Measurements from ENCODE around the gene ALPK3. TPM values are rescaled to one million over a fixed set of nuclear protein-coding genes. Genes with fewer than 3 reads are reported as not detected.

ALPK3 gene
- polyA plus RNA-seq, 1 donor from 2014 or later: not detected

DNA sequence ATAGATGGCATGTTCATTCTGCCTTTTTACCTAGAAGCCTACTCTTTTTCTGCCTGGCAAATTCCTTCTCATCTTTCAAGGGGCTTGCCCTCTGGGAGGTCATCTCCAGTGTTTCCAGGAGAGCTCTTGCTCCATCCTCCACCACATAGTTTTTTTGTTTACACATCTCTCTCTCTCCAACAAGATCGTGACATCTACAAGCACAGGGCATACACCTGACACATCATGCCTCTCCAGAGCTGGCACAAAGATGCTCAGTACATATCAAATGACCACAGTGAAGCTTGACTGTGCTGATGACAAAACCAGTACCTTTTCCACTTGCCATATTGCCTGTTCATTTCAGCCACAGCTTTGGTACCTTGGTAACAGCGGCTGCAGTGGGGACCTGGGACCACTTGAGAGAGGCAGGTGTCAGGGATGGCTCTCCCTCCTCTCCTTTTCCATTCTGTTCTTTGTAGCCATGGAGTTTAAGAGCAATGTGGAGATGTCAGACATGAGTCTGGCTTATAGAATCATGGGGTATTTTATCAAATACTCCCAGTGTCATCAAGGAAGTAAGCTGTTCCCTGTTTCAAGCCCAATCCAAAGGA is 15.4 kb downstream of the ALPK3 start:
- H3K9ac ChIP-seq (ENCODE audit: low read length): no peak overlapping the region
- H3K9me3 ChIP-seq (ENCODE audit: low read length): no peaks in the 10 kb centered on the region
- H3K4me2 ChIP-seq (ENCODE audit: low read length): no peak overlapping the region
- no peaks in the 10 kb centered on the region for H3F3A ChIP-seq (ENCODE audit: insufficient read depth, low read length, poor library complexity, severe bottlenecking)
- H3K36me3 ChIP-seq (ENCODE audit: insufficient read depth, low read length): no peaks in the 10 kb centered on the region
- no peaks in the 10 kb centered on the region for H3K27me3 ChIP-seq (ENCODE audit: insufficient read depth, low read depth, low read length)
- H3K4me3 ChIP-seq (ENCODE audit: low read length): no peak overlapping the region
- H2AFZ ChIP-seq (ENCODE audit: low read depth, low read length): no peak overlapping the region
- no peaks in the 10 kb centered on the region for H3K9me2 ChIP-seq (ENCODE audit: insufficient read depth, low read length)
- TF ChIP-seq SMC3 (conservative IDR thresholded peaks at IDR 0.05; ENCODE audit: poor library complexity) (no peak), MXI1 (conservative IDR thresholded peaks at IDR 0.05; ENCODE audit: poor library complexity, severe bottlenecking) (no peak), POLR2AphosphoS5 (IDR thresholded peaks at IDR 0.05) (no peak), RAD21 (conservative IDR thresholded peaks at IDR 0.05) (no peak), EZH2 (IDR thresholded peaks at IDR 0.05; ENCODE audit: borderline replicate concordance, insufficient read depth, low read length, poor library complexity, severe bottlenecking) (no peak), EP300 (conservative IDR thresholded peaks at IDR 0.05; ENCODE audit: poor library complexity, severe bottlenecking) (no peak), TAF1 (IDR thresholded peaks at IDR 0.05; ENCODE audit: low read depth) (no peak)
- TF ChIP-seq, protein P1, sequence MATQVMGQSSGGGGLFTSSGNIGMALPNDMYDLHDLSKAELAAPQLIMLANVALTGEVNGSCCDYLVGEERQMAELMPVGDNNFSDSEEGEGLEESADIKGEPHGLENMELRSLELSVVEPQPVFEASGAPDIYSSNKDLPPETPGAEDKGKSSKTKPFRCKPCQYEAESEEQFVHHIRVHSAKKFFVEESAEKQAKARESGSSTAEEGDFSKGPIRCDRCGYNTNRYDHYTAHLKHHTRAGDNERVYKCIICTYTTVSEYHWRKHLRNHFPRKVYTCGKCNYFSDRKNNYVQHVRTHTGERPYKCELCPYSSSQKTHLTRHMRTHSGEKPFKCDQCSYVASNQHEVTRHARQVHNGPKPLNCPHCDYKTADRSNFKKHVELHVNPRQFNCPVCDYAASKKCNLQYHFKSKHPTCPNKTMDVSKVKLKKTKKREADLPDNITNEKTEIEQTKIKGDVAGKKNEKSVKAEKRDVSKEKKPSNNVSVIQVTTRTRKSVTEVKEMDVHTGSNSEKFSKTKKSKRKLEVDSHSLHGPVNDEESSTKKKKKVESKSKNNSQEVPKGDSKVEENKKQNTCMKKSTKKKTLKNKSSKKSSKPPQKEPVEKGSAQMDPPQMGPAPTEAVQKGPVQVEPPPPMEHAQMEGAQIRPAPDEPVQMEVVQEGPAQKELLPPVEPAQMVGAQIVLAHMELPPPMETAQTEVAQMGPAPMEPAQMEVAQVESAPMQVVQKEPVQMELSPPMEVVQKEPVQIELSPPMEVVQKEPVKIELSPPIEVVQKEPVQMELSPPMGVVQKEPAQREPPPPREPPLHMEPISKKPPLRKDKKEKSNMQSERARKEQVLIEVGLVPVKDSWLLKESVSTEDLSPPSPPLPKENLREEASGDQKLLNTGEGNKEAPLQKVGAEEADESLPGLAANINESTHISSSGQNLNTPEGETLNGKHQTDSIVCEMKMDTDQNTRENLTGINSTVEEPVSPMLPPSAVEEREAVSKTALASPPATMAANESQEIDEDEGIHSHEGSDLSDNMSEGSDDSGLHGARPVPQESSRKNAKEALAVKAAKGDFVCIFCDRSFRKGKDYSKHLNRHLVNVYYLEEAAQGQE (IDR thresholded peaks at IDR 0.05; ENCODE audit: borderline replicate concordance): no peak
- TF ChIP-seq, protein P2, sequence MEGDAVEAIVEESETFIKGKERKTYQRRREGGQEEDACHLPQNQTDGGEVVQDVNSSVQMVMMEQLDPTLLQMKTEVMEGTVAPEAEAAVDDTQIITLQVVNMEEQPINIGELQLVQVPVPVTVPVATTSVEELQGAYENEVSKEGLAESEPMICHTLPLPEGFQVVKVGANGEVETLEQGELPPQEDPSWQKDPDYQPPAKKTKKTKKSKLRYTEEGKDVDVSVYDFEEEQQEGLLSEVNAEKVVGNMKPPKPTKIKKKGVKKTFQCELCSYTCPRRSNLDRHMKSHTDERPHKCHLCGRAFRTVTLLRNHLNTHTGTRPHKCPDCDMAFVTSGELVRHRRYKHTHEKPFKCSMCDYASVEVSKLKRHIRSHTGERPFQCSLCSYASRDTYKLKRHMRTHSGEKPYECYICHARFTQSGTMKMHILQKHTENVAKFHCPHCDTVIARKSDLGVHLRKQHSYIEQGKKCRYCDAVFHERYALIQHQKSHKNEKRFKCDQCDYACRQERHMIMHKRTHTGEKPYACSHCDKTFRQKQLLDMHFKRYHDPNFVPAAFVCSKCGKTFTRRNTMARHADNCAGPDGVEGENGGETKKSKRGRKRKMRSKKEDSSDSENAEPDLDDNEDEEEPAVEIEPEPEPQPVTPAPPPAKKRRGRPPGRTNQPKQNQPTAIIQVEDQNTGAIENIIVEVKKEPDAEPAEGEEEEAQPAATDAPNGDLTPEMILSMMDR (IDR thresholded peaks at IDR 0.05; ENCODE audit: poor library complexity, severe bottlenecking): no peak
- H4K20me1 ChIP-seq (ENCODE audit: insufficient read depth): no peaks in the 10 kb centered on the region
- H3K79me2 ChIP-seq (replicated peaks; ENCODE audit: insufficient read depth, low read length): no peaks in the 10 kb centered on the region
- H3K27ac ChIP-seq (ENCODE audit: low read length): no peak overlapping the region

DNA sequence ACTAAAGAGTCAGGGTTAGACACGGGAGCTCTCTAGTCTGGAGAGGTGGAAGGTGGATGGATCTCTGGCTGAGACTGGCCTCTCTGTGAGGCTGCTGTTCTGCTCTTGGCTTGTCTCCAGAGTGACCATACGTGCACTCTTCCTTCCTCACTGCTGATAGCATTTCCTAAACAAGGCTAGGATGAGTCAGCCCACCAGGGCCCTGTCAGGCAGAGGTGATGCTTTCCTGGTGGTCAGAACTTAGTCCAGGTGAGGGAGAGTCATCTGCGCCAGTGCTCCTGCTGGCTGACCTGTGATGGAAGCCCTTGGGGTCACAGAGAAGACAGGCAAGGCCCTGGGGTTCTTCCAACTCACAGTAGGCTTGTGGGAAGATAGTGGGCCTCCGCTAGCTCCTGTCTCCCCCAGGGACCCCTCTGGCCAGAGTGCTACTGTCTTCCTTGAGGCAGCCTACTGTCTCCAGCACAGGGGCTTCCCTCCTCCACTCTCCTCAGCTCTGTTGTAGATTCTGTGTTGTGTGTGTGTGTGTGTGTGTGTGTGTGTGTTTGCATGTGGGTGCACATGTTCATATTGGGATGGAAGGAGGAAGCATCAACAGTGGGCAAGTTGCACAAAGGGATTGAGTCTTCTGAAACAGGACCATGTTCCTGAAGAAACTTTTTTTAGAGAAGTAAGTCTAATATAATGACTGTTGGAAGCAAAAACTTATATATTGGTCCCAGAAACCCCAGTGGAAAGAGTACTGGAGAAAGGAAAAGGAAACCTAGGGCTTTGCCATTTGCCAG is 16.5 kb downstream of the ALPK3 start:
- Histone ChIP-seq H4K20me1 (ENCODE audit: insufficient read depth) (no peaks in the 10 kb centered on the region), H3F3A (ENCODE audit: insufficient read depth, low read length, poor library complexity, severe bottlenecking) (no peaks in the 10 kb centered on the region), H3K9me2 (ENCODE audit: insufficient read depth, low read length) (no peaks in the 10 kb centered on the region), H3K9me3 (ENCODE audit: low read length) (no peaks in the 10 kb centered on the region), H3K9ac (ENCODE audit: low read length) (no peak overlapping the region), H3K4me3 (ENCODE audit: low read length) (no peak overlapping the region), H3K27me3 (ENCODE audit: insufficient read depth, low read depth, low read length) (no peaks in the 10 kb centered on the region), H3K4me2 (ENCODE audit: low read length) (no peak overlapping the region), H2AFZ (ENCODE audit: low read depth, low read length) (no peak overlapping the region), H3K79me2 (replicated peaks; ENCODE audit: insufficient read depth, low read length) (no peaks in the 10 kb centered on the region), H3K27ac (ENCODE audit: low read length) (no peak overlapping the region), H3K36me3 (ENCODE audit: insufficient read depth, low read length) (no peaks in the 10 kb centered on the region)
- TF ChIP-seq TAF1 (IDR thresholded peaks at IDR 0.05; ENCODE audit: low read depth) (no peak), POLR2AphosphoS5 (IDR thresholded peaks at IDR 0.05) (no peak), SMC3 (conservative IDR thresholded peaks at IDR 0.05; ENCODE audit: poor library complexity) (no peak), RAD21 (conservative IDR thresholded peaks at IDR 0.05) (no peak), EZH2 (IDR thresholded peaks at IDR 0.05; ENCODE audit: borderline replicate concordance, insufficient read depth, low read length, poor library complexity, severe bottlenecking) (no peak), MXI1 (conservative IDR thresholded peaks at IDR 0.05; ENCODE audit: poor library complexity, severe bottlenecking) (no peak), EP300 (conservative IDR thresholded peaks at IDR 0.05; ENCODE audit: poor library complexity, severe bottlenecking) (no peak)
- TF ChIP-seq, protein P1 (IDR thresholded peaks at IDR 0.05; ENCODE audit: borderline replicate concordance): no peak
- TF ChIP-seq, protein P2 (IDR thresholded peaks at IDR 0.05; ENCODE audit: poor library complexity, severe bottlenecking): no peak
